Ishikawa (cell line): ENCODE measurements around the gene NTM.

Source experiments
- CEBPB ChIP-seq: IDR thresholded peaks from 2 replicates; pipeline ENCODE4 v1.6.1; 2012
- CREB1 ChIP-seq: IDR thresholded peaks from 2 replicates; pipeline ENCODE4 v1.6.1; 2012; ENCODE audit warnings: low read depth
- EP300 ChIP-seq: IDR thresholded peaks from 2 replicates; pipeline ENCODE4 v1.6.1; 2012; ENCODE audit warnings: borderline replicate concordance
- RAD21 ChIP-seq: IDR thresholded peaks from 2 replicates; pipeline ENCODE4 v1.6.1; 2012; ENCODE audit warnings: low read depth
- TCF12 ChIP-seq: IDR thresholded peaks from 2 replicates; pipeline ENCODE4 v1.6.1; 2012; ENCODE audit warnings: low read depth
- ZBTB7A ChIP-seq: IDR thresholded peaks from 2 replicates; pipeline ENCODE4 v1.6.1; 2012; ENCODE audit warnings: low read depth
- TF ChIP-seq, protein P1 (sequence below): IDR thresholded peaks from 2 replicates; pipeline ENCODE4 v1.6.1; 2012
- TF ChIP-seq, protein P2 (sequence below): IDR thresholded peaks from 2 replicates; pipeline ENCODE4 v1.6.1; 2012

DNA sequence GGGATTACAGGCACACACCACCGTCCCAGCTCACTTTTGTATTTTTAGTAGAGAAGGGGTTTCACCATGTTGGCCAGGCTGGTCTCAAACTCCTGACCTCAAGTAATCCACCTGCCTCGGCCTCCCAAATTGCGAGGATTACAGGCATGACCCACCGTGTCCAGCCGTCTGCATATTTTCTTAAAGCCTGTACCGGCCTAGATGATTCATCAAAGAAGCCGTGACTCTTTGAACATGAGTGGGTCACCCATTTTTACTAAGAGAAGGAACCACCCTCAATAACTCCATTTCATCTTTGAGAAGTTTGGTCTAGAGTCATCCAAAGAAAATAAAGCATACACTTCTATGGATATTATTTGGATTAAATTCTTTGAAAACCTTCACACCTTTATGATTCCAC is 388.3 kb downstream of the NTM start:
- no peak for TF ChIP-seq EP300
- TF ChIP-seq, protein P1, sequence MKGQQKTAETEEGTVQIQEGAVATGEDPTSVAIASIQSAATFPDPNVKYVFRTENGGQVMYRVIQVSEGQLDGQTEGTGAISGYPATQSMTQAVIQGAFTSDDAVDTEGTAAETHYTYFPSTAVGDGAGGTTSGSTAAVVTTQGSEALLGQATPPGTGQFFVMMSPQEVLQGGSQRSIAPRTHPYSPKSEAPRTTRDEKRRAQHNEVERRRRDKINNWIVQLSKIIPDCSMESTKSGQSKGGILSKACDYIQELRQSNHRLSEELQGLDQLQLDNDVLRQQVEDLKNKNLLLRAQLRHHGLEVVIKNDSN, result no peak
- no peak for TF ChIP-seq TCF12
- no peak for TF ChIP-seq CREB1
- TF ChIP-seq CEBPB, result no peak
- TF ChIP-seq RAD21, result no peak
- no peak for TF ChIP-seq ZBTB7A
- TF ChIP-seq, protein P2, sequence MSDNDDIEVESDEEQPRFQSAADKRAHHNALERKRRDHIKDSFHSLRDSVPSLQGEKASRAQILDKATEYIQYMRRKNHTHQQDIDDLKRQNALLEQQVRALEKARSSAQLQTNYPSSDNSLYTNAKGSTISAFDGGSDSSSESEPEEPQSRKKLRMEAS, result no peak
